ENCODE results near the gene PRLH.
"Not testable (repeated sequence)": the region's sequence is repeated elsewhere in the genome, so short reads cannot be mapped to it uniquely, and the experiment has no call there.

Gene PRLH

DNA sequence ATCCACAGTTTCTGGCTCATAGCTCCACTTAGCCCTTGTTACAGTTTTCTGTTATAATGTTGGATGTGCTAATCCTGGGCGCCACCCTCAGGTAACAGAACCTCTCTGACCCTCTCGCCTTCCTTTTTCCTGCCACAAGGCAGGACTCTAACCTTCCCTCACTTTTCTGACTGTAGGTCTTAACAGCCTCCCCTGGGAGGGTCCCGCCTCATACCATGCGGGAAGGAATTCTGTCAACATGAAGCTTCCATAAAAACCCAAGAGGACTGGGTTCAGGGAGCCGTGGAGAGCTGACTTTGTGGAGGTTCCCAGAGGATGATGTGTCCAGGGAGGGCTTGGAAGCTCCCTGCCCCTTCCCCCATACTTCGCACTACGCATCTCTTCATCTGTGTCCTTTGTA lies 36.0 kb downstream of the PRLH start:
- DNase-seq, result no peak

DNA sequence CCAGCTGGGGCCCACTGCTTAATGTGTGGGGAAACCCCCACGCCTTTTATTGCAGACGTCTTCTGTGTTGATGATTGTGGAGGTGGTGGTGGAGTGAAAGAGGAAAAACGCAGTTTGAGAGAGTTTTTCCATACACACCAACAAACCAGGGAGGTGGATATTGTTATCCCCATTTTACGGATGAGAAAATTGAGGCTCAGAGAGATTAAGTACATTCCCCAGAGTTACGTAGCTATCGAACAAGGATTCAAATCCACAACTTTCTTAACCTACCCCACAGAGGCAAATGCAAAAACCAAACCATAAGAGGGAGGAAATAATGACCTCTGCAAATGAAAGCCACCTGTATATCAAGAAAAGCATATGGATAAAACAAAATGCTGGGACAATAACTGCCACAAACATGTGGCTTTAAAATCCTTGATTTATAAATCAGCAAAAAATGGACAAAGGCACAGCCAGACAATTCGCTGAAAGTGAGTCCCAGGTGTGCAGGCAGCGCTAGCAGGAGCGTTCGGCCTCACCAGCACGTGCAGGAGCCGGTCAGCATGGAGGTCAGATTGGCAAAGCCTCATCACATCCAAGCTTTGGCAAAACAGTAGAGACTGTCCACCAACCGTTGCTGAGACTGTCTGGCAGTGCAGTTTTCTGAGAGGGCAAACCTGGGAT lies 36.8 kb downstream of the PRLH start:
- DNase-seq, result no peak

DNA sequence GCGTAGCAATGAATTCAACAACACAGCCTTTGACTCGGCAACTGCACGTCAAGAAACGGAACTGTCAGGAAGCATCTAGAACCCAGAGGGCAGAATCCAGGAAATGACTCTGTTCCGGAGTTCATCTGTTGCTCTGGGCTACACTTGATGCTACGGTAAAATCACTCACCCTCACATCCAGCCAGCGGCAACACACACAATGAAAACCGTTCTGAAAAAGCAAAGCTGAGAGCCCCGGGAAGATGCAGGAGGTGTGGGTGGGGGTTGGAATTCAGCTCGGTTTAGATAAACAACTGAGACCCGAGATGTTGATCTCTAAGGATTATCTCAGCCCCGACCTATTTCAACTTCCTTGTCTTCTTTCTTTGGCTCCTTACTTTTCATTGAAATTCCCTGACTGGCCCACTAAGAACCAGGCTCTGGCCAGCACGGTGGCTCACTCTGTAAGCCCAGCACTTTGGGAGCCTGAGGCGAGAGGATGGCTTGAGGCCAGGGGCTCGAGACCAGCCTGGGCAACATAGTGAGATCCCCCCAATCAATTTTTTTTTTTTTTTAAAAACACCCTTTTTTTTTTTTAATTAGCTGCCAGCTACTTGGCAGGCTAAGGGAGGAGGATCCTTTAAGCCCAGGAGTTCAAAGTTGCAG lies 37.5 kb downstream of the PRLH start:
- DNase-seq, result no peak

DNA sequence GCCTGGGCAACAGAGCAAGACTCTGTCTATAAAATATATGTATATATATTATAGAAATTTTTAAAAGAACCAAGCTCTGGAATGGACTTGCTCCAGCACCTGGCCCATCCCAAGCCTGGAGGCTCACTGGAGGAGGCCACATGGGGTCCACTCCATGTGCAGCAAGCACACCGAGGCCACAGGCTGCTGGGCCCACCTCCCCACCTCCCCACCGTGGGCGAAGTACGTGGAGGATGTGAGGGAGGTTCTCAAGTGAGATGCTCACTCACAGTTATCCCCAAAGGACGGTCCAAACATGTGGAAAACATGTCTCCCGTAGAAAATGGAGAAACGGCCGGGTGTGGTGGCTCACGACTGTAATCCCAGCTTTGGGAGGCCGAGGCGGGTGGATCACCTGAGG lies 38.0 kb downstream of the PRLH start:
- no peak for DNase-seq

DNA sequence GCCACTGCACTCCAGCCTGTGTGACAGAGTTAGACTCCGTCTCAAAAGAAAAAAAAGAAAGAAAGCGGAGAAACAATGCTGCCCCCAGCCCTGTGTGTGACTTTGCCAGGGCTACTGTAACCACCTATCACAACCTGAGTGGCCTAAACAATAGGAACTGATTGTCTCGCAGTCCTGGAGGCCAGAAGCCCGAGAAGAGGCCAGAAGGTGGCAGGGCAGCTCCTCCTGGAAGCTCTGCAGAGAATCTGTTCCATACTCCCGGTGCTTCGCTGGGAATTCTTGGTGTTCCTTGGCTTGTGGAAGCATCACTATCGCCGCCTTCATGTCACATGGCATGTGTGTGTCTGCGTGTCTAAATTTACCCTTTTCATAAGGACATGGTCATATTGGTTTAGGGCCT lies 38.6 kb downstream of the PRLH start:
- no peak for DNase-seq

DNA sequence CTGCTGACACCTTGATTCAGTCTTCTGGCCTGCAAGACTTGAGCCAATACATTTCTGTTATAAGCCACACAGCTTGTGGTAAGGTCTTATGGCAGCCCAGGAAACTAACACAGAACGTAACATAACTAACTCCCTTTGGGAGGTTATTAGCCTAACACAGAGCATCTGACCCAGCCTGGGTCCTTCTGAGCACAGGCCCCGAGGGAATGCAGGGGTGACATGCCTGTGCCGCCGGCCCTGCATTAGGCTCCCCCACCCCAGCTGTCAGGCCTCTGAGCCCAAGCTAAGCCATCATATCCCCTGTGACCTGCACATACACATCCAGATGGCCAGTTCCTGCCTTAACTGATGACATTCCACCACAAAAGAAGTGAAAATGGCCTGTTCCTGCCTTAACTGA lies 40.1 kb downstream of the PRLH start:
- DNase-seq, result not testable (repeated sequence)

DNA sequence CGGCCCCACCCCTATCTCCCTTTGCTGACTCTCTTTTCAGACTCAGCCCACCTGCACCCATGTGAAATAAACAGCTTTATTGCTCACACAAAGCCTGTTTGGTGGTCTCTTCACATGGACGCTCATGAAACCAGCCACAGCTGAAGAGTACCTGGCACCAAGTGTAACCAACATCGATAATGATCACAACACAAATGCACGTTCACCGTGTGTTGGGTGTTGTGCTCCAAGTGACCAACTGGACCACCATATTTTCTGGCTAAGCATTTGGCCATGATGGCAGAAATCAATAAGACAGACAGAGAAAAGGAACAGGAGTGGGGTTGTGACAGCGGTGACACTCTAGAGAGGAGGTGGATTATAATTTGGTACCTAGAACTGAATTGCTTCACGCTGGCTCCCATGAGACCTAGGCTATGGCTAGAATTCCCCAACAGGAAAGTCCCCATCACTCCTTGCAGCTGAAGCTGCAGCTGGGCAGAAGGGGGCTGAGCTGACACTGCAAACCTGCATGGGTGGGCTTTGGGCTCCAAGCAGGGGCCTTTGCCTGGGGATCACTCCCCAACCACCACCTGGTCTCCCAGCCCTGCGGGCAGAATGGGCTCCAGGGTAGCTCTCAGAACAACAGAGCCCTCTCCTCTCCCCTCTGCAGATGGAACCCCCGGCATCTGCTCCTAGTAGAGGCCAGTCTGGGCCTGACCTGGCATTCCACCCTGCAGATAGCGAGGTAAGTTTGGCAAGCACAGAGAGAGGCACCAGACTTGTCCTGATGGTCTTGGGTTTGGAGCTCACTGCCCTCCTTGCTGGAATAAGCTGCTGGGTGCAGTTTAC lies 46.4 kb downstream of the PRLH start:
- DNase-seq, result no peak

DNA sequence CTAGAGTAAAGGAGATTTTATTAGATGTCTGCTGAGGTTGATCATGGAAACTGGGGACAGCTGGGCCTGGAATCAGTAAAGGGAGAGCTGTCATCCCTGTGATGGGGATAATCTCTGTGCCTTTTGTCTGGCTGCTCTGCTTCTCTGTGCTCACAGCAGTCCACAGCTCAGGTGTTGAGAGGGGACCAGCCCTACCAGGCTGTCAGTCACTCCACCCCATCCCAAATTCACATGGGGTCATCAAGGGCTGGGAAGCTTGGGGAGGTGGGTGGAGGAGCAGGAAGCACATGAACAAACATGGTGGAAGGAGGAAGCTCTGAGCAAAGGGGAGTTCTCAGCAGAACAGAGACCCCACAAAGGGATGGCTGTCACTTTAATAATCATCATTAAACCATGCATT lies 47.3 kb downstream of the PRLH start:
- DNase-seq, result no peak

DNA sequence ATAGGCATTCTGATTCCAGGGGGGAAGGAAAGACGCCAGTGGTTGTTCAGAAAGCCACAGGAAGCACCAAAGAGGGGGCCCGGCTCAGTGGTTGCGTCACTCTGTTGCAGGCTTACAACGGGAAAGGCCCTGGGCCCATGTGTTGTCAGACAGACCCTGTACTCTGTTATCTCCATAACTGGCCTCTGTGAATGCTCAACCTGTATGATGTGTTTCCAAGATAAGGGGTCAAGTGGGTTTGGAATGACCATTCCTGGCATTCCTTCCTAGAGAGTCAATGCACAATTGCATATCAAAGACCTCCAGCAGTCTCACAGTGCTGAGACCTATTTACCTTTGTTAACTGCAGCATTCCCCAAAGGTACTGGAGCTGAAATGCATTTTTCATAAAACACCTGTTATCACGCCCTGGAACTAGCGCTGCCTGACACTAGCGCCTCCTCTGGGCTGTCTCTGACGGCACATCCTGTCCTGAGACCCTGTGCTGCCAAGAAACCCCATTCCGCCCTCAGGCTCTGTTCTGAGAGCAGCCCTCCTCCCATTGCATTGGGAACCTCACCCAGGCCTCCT lies 47.9 kb downstream of the PRLH start:
- no peak for DNase-seq

DNA sequence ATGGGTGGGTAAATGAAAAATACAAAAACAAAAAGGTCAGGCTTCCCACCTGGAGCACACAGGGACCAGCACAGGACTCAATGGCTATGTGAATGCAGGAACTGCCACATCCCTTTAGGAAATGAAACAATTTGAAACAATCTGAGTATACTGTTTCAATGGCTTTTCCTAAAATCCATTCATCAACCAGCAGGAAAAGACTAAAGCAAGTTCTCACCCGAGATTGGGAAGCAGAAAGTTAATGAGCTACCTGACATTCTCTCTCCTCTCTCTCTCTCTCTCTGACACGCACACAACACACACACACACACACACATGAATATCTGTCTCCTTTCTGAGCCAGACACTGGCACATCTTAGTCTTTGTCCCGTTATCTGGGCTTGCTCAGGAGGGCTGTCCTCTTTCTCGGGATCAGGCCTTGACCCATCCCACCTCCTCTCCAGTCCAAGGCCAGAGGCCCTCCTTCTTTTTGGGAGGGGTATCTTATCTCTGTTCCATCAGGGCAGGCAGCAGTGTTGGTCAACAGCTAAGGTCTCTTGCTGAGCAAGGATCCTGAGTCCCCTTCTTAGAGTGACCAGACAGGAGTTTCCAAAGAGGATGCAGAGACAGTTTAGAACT lies 49.4 kb downstream of the PRLH start:
- DNase-seq, result no peak

DNA sequence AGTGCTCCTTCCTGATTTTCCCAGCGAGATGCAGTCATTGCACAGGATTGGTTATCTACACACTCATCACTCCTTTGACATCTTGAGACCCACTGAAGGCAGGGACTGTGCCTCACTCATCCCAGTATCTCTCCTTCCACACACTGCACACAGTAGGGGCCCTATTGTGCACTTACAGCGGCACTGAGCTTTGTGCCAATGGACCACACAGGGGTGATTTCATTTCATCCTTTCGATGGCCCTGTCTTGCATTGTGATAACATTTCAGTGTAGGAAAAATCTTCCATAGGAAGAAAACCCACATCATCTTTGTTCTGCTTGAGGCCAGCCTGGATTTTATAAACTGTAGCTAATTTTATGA lies 50.0 kb downstream of the PRLH start:
- DNase-seq, result no peak

Data from NCI-H1436 (cell line).